K562 (cell line): ENCODE results near the gene GNAT1. TPM values are rescaled to one million over a fixed set of nuclear protein-coding genes. Genes with fewer than 3 reads are reported as not detected.

ENCODE experiments used
- ATF2 ChIP-seq: sonication (generic); formaldehyde crosslinking; IDR thresholded peaks from 2 replicates; pipeline ENCODE4 v1.8.1; 2022; ENCODE audit warnings: missing genetic modification reagents
- BCOR ChIP-seq: fragments of 450-650 bp; IDR thresholded peaks from 2 replicates; pipeline ENCODE4 v1.6.1; 2016
- BRCA1 ChIP-seq, 2 experiments: fragments of 450-650 bp in 1 of 2; sonication (generic) in 1 of 2; formaldehyde crosslinking in 1 of 2; IDR thresholded peaks; 2 replicates each; pipeline versions ENCODE4 v1.5.0 to v1.6.1; 2017 to 2020; ENCODE audit warnings: mild to moderate bottlenecking in 1 of 2, missing genetic modification reagents in 1 of 2
- CBX1 ChIP-seq: sonication (generic); IDR thresholded peaks from 2 replicates; pipeline ENCODE4 v1.6.1; 2016; ENCODE audit warnings: antibody characterized with exemption, low read depth, mild to moderate bottlenecking
- CREB5 ChIP-seq: fragments of 250-450 bp; sonication (Bioruptor Pico); IDR thresholded peaks from 2 replicates; pipeline ENCODE4 v1.5.0; 2020; ENCODE audit warnings: mild to moderate bottlenecking
- CREM ChIP-seq: IDR thresholded peaks from 2 replicates; pipeline ENCODE4 v1.6.1; 2014; ENCODE audit warnings: antibody characterized with exemption, low read depth
- DIDO1 ChIP-seq: fragments of 450-650 bp; IDR thresholded peaks from 2 replicates; pipeline ENCODE4 v1.6.1; 2016; ENCODE audit warnings: low read depth, missing biosample characterization, missing genetic modification characterization
- ELF4 ChIP-seq: fragments of 450-650 bp; formaldehyde crosslinking; IDR thresholded peaks from 2 replicates; pipeline ENCODE4 v1.4.0; 2022; ENCODE audit warnings: missing genetic modification characterization
- ETV1 ChIP-seq: fragments of 450-650 bp; conservative IDR thresholded peaks from 2 replicates; pipeline ENCODE4 v1.6.1; 2016; ENCODE audit warnings: missing genetic modification characterization, control low read depth, low read depth, missing compliant biosample characterization
- HMBOX1 ChIP-seq: sonication (generic); IDR thresholded peaks from 2 replicates; pipeline ENCODE4 v1.6.1; 2016
- MEF2A ChIP-seq: IDR thresholded peaks from 2 replicates; pipeline ENCODE4 v1.6.1; 2011; ENCODE audit warnings: low read depth, mild to moderate bottlenecking, low read length, moderate library complexity; ENCODE audit not compliant: control insufficient read depth
- NR2C2 ChIP-seq, 2 experiments: fragments of 200-800 bp in 1 of 2; sonication (Bioruptor generic) in 1 of 2; sonication (generic) in 1 of 2; formaldehyde crosslinking in 1 of 2; IDR thresholded peaks; 2 replicates each; pipeline versions ENCODE4 v1.6.1 to v1.8.0; 2016 to 2022; ENCODE audit warnings: mild to moderate bottlenecking in 1 of 2, missing compliant biosample characterization in 1 of 2, missing genetic modification characterization in 1 of 2, missing genetic modification reagents in 1 of 2
- PATZ1 ChIP-seq: fragments of 250-450 bp; sonication (Bioruptor Pico); IDR thresholded peaks from 2 replicates; pipeline ENCODE4 v1.5.0; 2020; ENCODE audit warnings: mild to moderate bottlenecking, borderline replicate concordance
- RAD21 ChIP-seq, 2 experiments: fragments of 250-450 bp in 1 of 2; fragments of 450-650 bp in 1 of 2; sonication (Bioruptor Pico) in 1 of 2; formaldehyde crosslinking in 1 of 2; IDR thresholded peaks in 1 of 2; conservative IDR thresholded peaks in 1 of 2; 2 replicates each; pipeline versions ENCODE4 v1.4.0 to v1.8.0; 2020 to 2022; ENCODE audit warnings: mild to moderate bottlenecking in 2 of 2, moderate library complexity in 1 of 2
- RB1 ChIP-seq: fragments of 450-650 bp; IDR thresholded peaks from 2 replicates; pipeline ENCODE4 v1.6.1; 2017; ENCODE audit warnings: low read depth, mild to moderate bottlenecking
- SP1 ChIP-seq: sonication (generic); formaldehyde crosslinking; IDR thresholded peaks from 2 replicates; pipeline ENCODE4 v1.8.1; 2022; ENCODE audit warnings: mild to moderate bottlenecking, missing genetic modification reagents
- SRF ChIP-seq, 2 experiments: fragments of 250-450, 450-650 bp in 1 of 2; sonication (Bioruptor Pico) in 1 of 2; sonication (generic) in 1 of 2; formaldehyde crosslinking; IDR thresholded peaks; 2 replicates each; pipeline versions ENCODE4 v1.5.0 to v1.5.1; 2020 to 2022; ENCODE audit warnings: mild to moderate bottlenecking in 1 of 2, missing genetic modification reagents in 1 of 2
- U2AF2 ChIP-seq: fragments of 200-400 bp; formaldehyde crosslinking; optimal IDR thresholded peaks from 2 replicates; pipeline ENCODE3; 2017; ENCODE audit warnings: low read depth, mild to moderate bottlenecking, low read length
- ZBTB7A ChIP-seq: IDR thresholded peaks from 2 replicates; pipeline ENCODE4 v1.6.1; 2011; ENCODE audit warnings: low read depth, mild to moderate bottlenecking, low read length, moderate library complexity, borderline replicate concordance; ENCODE audit not compliant: control insufficient read depth
- ZNF121 ChIP-seq: sonication (generic); formaldehyde crosslinking; conservative IDR thresholded peaks from 2 replicates; pipeline ENCODE4 v1.8.0; 2022; ENCODE audit warnings: missing genetic modification reagents
- ZNF551 ChIP-seq: fragments of 250-450 bp; sonication (Bioruptor Pico); IDR thresholded peaks from 2 replicates; pipeline ENCODE4 v1.5.0; 2021; ENCODE audit warnings: mild to moderate bottlenecking, moderate library complexity
- polyA plus RNA-seq, 8 experiments: library from polyadenylated mRNA; depleted of rRNA in 4 of 8; stranded (reverse) in 5 of 8; unstranded in 3 of 8; fragments of >200 nt; fragmentation: Nextera tagmentation in 2 of 8; fragmentation: Illumina TruSeq in 1 of 8; extraction: Ambion mirVana in 2 of 8; extraction: Trizol in 1 of 8; gene quantifications; 2 replicates each; pipeline versions ENCODE4 v1.2.1 to v1.2.3, GENCODE V29; 2011 to 2014; ENCODE audit warnings: inconsistent platforms in 1 of 8, missing spikeins in 1 of 8
- total RNA-seq, 7 experiments: library from RNA; depleted of rRNA in 6 of 7; stranded (reverse); fragments of >200 nt in 6 of 7; fragmentation: Illumina TruSeq in 2 of 7; extraction: Trizol in 2 of 7; gene quantifications; 2 replicates each; pipeline versions ENCODE4 v1.2.1 to v1.2.3, GENCODE V29; 2011 to 2021; ENCODE audit warnings: low replicate concordance in 1 of 7

Gene GNAT1
- total and polyA plus RNA-seq, 9 of the 15 experiments (the other 6 are each of a cell fraction or from before 2014, with no cell fraction given) = not detected

- TF ChIP-seq BCOR (no peak), ETV1 (tag) (peak; percentile 87), U2AF2 (no peak), BRCA1 (IDR thresholded peaks at IDR 0.05) (no peak), BRCA1 (CRISPR knock-in tag; IDR thresholded peaks at IDR 0.05) (no peak), HMBOX1 (no peak), RAD21 (CRISPR knock-in tag; conservative IDR thresholded peaks at IDR 0.05 in 1 of 2, IDR thresholded peaks at IDR 0.05 in 1 of 2) (peak; percentile 96 to 97), SRF (CRISPR knock-in tag; IDR thresholded peaks at IDR 0.05) (peak in 1 of 2 experiments; percentile 60; a peak in 2 of 4 replicates), CBX1 (0 out of 2 replicates have a peak, but pooled peaks have one; percentile 17), RB1 (peak; percentile 96), CREM (peak; percentile 66), ZNF121 (no peak), MEF2A (no peak), DIDO1 (tag) (no peak), ZBTB7A (peak; percentile 45; the same call in 1 of the 2 replicates), ZNF551 (CRISPR knock-in tag) (no peak), NR2C2 (CRISPR knock-in tag; IDR thresholded peaks at IDR 0.05) (no peak), NR2C2 (tag; IDR thresholded peaks at IDR 0.05) (peak; percentile 16; the same call in 1 of the 2 replicates), ATF2 (CRISPR knock-in tag) (no peak), PATZ1 (no peak), SP1 (CRISPR knock-in tag) (peak; percentile 93), CREB5 (CRISPR knock-in tag) (no peak), ELF4 (CRISPR knock-in tag) (peak; percentile 46; the same call in 1 of the 2 replicates)
Observed at GRCh38 chr3:50227390-50228183, 36.2 kb downstream of the GNAT1 start (continued).
